ENCODE data around the gene CRISPLD2. TPM values are rescaled to one million over a fixed set of nuclear protein-coding genes. Genes with fewer than 3 reads are reported as not detected.

Gene CRISPLD2
- total RNA-seq, 1 donor: 17.5 TPM

DNA sequence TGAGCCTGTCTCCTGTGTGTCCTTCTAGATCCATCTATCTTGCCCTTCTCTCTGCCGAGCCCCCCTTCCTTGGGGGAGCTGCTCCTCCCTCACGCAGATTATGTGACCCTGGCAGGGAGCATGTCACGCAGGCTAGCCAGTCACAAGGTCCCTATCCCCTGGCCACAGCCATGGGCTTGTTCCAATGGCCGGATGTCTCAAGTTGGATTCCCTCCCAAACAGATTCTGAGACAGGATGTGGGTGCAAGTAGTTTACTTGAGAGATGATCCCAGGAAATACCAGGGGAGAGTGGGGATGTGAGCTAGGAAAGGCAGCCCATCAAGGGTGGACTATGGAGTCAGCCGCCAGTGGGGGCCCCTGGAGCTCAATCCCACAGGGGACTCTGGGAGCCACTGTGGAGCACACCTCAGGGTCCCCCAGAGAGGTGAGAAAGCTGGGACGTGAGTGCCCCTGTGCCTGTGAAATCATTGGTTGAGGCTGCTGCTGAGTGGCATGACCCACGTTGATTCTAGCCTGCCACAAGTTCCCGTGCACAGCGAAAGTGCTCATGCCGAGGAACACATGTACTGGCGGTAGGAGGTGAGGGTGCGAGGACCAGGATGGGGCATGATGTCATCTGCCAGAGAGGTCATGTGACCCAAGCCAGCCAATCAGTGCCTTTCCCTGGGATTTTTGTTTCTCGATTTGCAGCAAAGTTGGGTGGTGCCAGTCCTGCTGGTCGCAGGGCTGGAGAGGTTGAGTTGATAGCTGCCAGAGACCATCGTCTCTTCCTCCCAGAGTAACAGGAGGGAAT lies 6.4 kb upstream of the CRISPLD2 start:
- no peaks in the 10 kb centered on the region for H3K9me3 ChIP-seq (ENCODE audit: low read depth, low read length)
- no peaks in the 10 kb centered on the region for H3K27me3 ChIP-seq (ENCODE audit: insufficient read depth, low read length)
- no peak overlapping the region for H3K4me3 ChIP-seq (ENCODE audit: low read length)
- H3K4me1 ChIP-seq (ENCODE audit: insufficient read depth, low read length): peaks cover 50% of the 10 kb centered on the region

GRCh38 chr16:84815462-84815861 lies 4.3 kb upstream of the CRISPLD2 start:
- Histone ChIP-seq H3K4me1 (ENCODE audit: insufficient read depth, low read length) (peaks cover 40% of the 10 kb centered on the region), H3K27me3 (ENCODE audit: insufficient read depth, low read length) (no peaks in the 10 kb centered on the region), H3K4me3 (ENCODE audit: low read length) (no peak overlapping the region), H3K9me3 (ENCODE audit: low read depth, low read length) (no peaks in the 10 kb centered on the region)

DNA sequence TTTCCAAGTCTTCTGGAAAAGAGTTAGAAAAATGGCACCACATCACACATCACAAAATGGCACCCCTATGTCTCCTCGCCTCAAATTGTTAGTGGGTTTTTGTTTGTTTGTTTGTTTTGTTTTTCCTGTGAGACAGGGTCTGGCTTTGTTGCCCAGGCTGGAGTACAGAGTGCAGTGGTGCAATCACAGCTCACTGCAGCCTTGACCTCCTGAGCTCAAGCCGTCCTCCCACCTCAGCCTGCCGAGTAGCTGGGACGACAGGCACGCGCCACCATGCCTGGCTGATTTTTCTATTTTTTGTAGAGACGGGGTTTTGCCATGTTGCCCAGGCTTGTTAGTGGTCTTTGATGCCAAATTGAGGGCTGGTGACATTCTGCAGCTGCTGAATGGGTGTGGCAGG lies 3.8 kb upstream of the CRISPLD2 start:
- peaks cover 40% of the 10 kb centered on the region for H3K4me1 ChIP-seq (ENCODE audit: insufficient read depth, low read length)
- H3K27me3 ChIP-seq (ENCODE audit: insufficient read depth, low read length): no peaks in the 10 kb centered on the region
- no peak overlapping the region for H3K4me3 ChIP-seq (ENCODE audit: low read length)
- no peaks in the 10 kb centered on the region for H3K9me3 ChIP-seq (ENCODE audit: low read depth, low read length)

DNA sequence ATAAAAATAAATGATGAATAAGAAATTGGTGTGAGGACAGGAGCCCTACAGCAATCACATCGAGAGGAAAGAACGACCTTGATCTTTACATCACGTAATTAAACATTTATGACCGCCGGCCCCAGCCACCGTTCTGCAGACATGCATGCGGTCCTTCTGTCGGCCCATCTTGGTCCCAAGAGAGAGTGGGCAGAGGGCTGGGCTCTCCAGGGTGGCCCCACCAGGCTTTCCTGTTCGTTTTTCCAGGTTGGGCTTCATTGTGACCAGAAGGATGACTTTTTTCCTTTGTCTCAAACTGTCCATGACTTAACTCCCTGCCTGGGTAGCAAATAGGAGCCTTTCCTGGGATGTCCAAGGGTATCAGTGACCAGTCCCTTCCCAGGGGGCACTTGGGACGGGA lies 3.3 kb upstream of the CRISPLD2 start:
- no peaks in the 10 kb centered on the region for H3K9me3 ChIP-seq (ENCODE audit: low read depth, low read length)
- H3K27me3 ChIP-seq (ENCODE audit: insufficient read depth, low read length): no peaks in the 10 kb centered on the region
- H3K4me1 ChIP-seq (ENCODE audit: insufficient read depth, low read length): peaks cover 40% of the 10 kb centered on the region
- no peak overlapping the region for H3K4me3 ChIP-seq (ENCODE audit: low read length)

DNA sequence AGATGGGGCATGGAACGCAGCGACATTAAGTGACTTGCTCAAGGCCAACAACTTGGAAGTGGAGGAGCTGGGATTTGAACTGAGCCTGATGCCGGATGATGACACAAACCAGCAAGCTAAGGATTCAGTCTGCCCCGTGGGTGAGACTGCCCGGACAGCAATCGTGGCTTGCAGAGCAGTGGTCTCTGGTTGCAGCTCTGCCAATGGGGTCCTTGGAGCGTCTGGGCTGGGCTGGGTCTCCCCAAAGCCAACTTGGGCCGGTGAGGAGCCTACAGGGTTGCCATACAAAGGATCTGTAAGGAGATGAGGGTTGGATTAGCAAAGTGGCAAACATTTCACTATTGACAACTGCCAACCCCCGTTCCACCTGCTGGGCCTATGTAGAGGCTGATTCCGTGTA lies 2.6 kb upstream of the CRISPLD2 start:
- Histone ChIP-seq H3K9me3 (ENCODE audit: low read depth, low read length) (no peaks in the 10 kb centered on the region), H3K4me1 (ENCODE audit: insufficient read depth, low read length) (peaks cover 40% of the 10 kb centered on the region), H3K4me3 (ENCODE audit: low read length) (no peak overlapping the region), H3K27me3 (ENCODE audit: insufficient read depth, low read length) (no peaks in the 10 kb centered on the region)

GRCh38 chr16:84817613-84818012 lies 2.2 kb upstream of the CRISPLD2 start:
- H3K9me3 ChIP-seq (ENCODE audit: low read depth, low read length): no peaks in the 10 kb centered on the region
- no peaks in the 10 kb centered on the region for H3K27me3 ChIP-seq (ENCODE audit: insufficient read depth, low read length)
- H3K4me3 ChIP-seq (ENCODE audit: low read length): no peak overlapping the region
- H3K4me1 ChIP-seq (ENCODE audit: insufficient read depth, low read length): peaks cover 40% of the 10 kb centered on the region

DNA sequence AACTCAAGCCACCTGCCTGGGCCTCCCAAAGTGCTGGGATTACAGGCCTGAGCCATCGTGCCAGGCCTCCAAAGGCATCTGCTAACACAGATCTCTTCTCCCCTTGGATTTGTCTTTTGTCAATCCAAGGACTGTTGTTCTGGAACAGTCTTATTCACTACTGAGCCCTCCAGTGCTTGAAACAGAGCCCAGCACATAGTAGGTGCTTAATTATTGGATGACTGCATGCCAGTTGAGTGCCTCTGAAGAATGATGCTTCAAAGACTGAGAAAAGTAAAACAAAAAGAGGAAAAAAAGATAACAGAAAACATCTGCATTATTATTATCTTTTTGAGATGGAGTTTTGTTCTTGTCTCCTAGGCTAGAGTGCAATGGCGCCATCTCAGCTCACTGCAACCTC lies 1.7 kb upstream of the CRISPLD2 start:
- no peaks in the 10 kb centered on the region for H3K9me3 ChIP-seq (ENCODE audit: low read depth, low read length)
- H3K4me3 ChIP-seq (ENCODE audit: low read length): no peak overlapping the region
- no peaks in the 10 kb centered on the region for H3K27me3 ChIP-seq (ENCODE audit: insufficient read depth, low read length)
- H3K4me1 ChIP-seq (ENCODE audit: insufficient read depth, low read length): peaks cover 44% of the 10 kb centered on the region

DNA sequence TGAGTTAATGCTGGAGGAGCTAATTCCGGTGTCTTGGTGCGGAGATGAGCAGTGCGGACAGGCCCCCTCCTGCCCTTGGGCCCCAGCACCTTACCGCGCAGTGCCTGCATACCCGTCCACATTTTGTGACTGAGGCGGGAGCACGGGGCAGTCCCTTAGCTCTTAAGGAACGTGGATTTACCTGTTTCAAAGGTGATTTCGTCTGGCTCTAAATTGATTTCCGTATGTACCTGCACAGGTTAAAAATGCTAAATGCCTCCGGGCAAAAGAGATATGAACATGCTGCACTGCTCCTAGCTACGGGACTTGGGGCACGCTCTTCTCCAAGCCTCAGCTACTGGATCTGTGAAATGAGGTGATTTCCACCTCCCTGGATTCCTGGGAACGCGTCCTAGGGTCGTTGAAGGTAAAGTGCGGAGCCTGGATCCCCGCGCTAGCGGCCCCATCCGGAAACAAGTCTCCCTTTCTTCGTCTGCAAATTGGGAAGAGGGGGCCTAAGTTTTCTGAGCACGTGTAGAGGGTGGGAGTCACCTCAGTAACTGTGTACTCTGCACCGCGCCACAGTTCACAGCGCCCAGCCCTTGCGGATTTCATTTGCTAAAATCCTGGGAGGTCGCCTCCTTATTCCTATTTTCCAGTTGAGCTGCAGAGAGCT lies 669 bp upstream of the CRISPLD2 start:
- Histone ChIP-seq H3K27me3 (ENCODE audit: insufficient read depth, low read length) (no peaks in the 10 kb centered on the region), H3K4me1 (ENCODE audit: insufficient read depth, low read length) (peaks cover 54% of the 10 kb centered on the region), H3K9me3 (ENCODE audit: low read depth, low read length) (no peaks in the 10 kb centered on the region), H3K4me3 (ENCODE audit: low read length) (no peak overlapping the region)

DNA sequence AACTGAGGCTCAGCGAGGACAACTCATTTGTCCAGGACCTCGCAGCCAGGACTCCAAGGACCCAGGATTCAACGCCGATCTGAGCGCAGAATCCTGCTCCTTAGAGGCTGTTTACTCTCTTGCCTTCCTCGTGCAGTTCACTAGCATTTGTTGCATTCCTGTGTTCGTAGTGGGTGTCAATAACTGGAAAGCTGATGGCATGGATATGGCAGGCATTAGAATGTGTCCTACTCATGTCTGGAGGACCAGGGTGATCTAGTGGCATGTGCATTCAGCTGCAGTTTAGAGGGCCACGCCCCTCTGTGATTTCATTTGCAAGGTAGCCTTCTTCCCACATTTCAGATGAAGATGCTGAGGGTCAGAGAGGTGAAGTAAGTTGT lies 510 bp downstream of the CRISPLD2 start:
- H3K9me3 ChIP-seq (ENCODE audit: low read depth, low read length): no peaks in the 10 kb centered on the region
- peak overlapping the region; percentile 37 for H3K4me3 ChIP-seq (ENCODE audit: low read length)
- no peaks in the 10 kb centered on the region for H3K27me3 ChIP-seq (ENCODE audit: insufficient read depth, low read length)
- H3K4me1 ChIP-seq (ENCODE audit: insufficient read depth, low read length): peaks cover 60% of the 10 kb centered on the region

DNA sequence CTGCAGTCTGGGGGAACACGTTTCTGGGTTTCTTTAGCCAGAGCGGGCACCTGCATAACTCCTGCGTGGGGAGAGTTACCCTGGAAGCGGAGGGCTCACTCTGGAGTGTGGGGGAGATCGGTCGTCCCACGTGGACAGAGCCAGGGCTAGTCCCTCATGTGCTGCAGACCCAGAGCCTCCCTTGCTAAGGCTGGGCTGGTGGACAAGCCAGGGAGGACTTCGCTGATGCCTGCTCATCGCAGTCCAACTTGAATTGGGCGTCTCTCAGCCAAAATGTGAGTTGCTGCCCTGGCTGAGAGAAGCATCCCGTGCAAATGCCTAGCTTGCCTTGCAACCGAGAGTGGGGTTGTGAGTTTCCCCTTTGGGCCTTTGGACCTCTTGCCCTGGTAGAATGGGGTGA lies 986 bp downstream of the CRISPLD2 start:
- Histone ChIP-seq H3K27me3 (ENCODE audit: insufficient read depth, low read length) (no peaks in the 10 kb centered on the region), H3K4me3 (ENCODE audit: low read length) (peak overlapping the region; percentile 37), H3K4me1 (ENCODE audit: insufficient read depth, low read length) (peaks cover 60% of the 10 kb centered on the region), H3K9me3 (ENCODE audit: low read depth, low read length) (no peaks in the 10 kb centered on the region)

DNA sequence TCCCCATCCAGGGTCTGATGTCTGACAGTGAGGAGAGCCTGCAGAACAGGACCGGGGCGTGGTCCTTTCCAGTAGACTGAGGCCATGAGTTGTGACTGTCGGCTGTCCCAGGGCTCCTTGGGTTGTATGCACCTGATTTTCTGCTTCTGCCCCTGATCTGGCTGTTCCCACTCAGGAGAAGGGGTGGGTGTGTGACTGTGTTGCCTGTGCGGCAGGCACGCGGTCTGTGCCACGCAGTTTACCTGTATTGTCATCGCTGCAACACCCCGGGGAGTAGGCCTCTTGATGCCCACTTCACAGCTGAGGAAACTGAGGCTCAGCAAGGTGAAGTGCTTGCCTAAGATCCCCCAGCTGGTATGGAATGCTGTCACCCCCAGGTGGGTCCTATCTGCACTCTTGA lies 1.4 kb downstream of the CRISPLD2 start:
- Histone ChIP-seq H3K4me1 (ENCODE audit: insufficient read depth, low read length) (peaks cover 63% of the 10 kb centered on the region), H3K27me3 (ENCODE audit: insufficient read depth, low read length) (no peaks in the 10 kb centered on the region), H3K9me3 (ENCODE audit: low read depth, low read length) (no peaks in the 10 kb centered on the region), H3K4me3 (ENCODE audit: low read length) (no peak overlapping the region)

GRCh38 chr16:84821728-84822689 lies 2.2 kb downstream of the CRISPLD2 start:
- H3K4me3 ChIP-seq (ENCODE audit: low read length): no peak overlapping the region
- peaks cover 70% of the 10 kb centered on the region for H3K4me1 ChIP-seq (ENCODE audit: insufficient read depth, low read length)

GRCh38 chr16:84822990-84823389 lies 3.2 kb downstream of the CRISPLD2 start:
- Histone ChIP-seq H3K4me3 (ENCODE audit: low read length) (no peak overlapping the region), H3K27me3 (ENCODE audit: insufficient read depth, low read length) (no peaks in the 10 kb centered on the region), H3K4me1 (ENCODE audit: insufficient read depth, low read length) (peaks cover 80% of the 10 kb centered on the region), H3K9me3 (ENCODE audit: low read depth, low read length) (no peaks in the 10 kb centered on the region)

More at GRCh38 chr16:84821728-84822689, 2.2 kb downstream of the CRISPLD2 start:
- no peaks in the 10 kb centered on the region for H3K9me3 ChIP-seq (ENCODE audit: low read depth, low read length)
- H3K27me3 ChIP-seq (ENCODE audit: insufficient read depth, low read length): no peaks in the 10 kb centered on the region

DNA sequence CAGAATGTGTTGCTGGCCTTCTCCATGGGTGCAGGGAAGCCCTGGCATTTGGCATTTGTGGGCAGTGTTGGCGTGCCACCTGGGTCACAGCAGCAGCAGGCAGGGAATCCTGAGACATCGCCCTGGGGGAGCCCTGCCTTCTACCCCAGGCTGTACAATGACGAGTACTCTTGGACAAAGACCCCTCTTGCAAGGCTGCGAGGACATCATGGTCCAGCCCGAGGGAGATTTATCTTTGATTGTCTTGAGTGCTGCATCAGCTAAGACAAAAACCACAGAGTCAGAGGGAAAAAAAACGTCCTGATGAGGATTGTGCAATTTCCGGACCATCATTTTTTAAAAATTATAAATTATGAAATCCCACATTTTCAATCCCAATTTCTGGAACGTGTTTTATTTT lies 3.7 kb downstream of the CRISPLD2 start:
- Histone ChIP-seq H3K4me1 (ENCODE audit: insufficient read depth, low read length) (peaks cover 81% of the 10 kb centered on the region), H3K27me3 (ENCODE audit: insufficient read depth, low read length) (no peaks in the 10 kb centered on the region), H3K9me3 (ENCODE audit: low read depth, low read length) (no peaks in the 10 kb centered on the region), H3K4me3 (ENCODE audit: low read length) (no peak overlapping the region)

DNA sequence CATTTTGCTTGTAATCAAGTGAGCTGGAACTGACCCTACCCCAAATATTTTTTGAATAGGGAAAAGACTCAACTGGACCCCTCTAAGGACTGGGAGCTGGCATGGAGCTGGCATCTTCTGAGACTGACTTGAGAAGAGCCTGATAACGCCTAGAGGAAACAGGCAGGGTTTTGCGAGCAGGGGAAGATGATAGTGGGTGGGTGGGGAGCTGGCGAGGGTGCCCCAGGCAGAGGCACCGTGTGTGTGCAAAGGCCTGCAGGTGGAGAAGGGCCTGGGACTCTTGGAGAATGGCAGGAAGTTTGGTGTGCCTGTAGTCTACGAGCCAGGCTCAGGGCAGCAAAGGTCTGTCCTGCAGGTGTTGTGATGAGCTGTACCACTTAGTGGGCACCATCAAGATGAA lies 4.1 kb downstream of the CRISPLD2 start:
- no peak overlapping the region for H3K4me3 ChIP-seq (ENCODE audit: low read length)
- no peaks in the 10 kb centered on the region for H3K27me3 ChIP-seq (ENCODE audit: insufficient read depth, low read length)
- no peaks in the 10 kb centered on the region for H3K9me3 ChIP-seq (ENCODE audit: low read depth, low read length)
- peaks cover 81% of the 10 kb centered on the region for H3K4me1 ChIP-seq (ENCODE audit: insufficient read depth, low read length)

Measured in mononuclear cell (primary cell).